H4 (cell line): Measurements from ENCODE around the gene WSB2. TPM values are rescaled to one million over a fixed set of nuclear protein-coding genes. Genes with fewer than 3 reads are reported as not detected.

Source experiments
- DNase-seq: peaks from one replicate; pipeline ENCODE4 v3.0.0-alpha.2; 2015; ENCODE audit warnings: low spot score
- total RNA-seq: library from RNA; depleted of rRNA; stranded (reverse); fragments of >200 nt; shearing (Covaris generic); gene quantifications from 2 replicates; pipeline ENCODE4 v1.2.3, GENCODE V29; 2014; rRNA removed

WSB2 gene
- total RNA-seq, 1 experiment from 2014 or later, result 178 TPM

GRCh38 chr12:117994551-117995438, 66.2 kb downstream of the WSB2 start:
- DNase-seq, result no peak

GRCh38 chr12:117986705-117987469, 74.1 kb downstream of the WSB2 start:
- peak; percentile 74 for DNase-seq

GRCh38 chr12:117985182-117985581, 75.8 kb downstream of the WSB2 start:
- no peak for DNase-seq

Other genes with a start within 250 kb of the WSB2 start
- 0.06 TPM in 1 of 2 replicates, not detected in the other for gene KSR2, start 92.2 kb downstream of the WSB2 start, total RNA-seq
- gene RFC5, start 44.5 kb downstream of the WSB2 start, total RNA-seq, result 45.0 and 49.2 TPM in 2 replicates
- gene VSIG10, start 42.8 kb upstream of the WSB2 start, total RNA-seq, result 9.8 and 12.7 TPM in 2 replicates
- gene PEBP1, start 74.9 kb upstream of the WSB2 start, total RNA-seq, result 150 and 167 TPM in 2 replicates